DMS153 (cell line): ENCODE data around the gene OTULINL.

Source experiments
- DNase-seq: peaks from one replicate; lab custom pipeline; 2025; lab: John Stamatoyannopoulos, UW

Gene OTULINL

DNA sequence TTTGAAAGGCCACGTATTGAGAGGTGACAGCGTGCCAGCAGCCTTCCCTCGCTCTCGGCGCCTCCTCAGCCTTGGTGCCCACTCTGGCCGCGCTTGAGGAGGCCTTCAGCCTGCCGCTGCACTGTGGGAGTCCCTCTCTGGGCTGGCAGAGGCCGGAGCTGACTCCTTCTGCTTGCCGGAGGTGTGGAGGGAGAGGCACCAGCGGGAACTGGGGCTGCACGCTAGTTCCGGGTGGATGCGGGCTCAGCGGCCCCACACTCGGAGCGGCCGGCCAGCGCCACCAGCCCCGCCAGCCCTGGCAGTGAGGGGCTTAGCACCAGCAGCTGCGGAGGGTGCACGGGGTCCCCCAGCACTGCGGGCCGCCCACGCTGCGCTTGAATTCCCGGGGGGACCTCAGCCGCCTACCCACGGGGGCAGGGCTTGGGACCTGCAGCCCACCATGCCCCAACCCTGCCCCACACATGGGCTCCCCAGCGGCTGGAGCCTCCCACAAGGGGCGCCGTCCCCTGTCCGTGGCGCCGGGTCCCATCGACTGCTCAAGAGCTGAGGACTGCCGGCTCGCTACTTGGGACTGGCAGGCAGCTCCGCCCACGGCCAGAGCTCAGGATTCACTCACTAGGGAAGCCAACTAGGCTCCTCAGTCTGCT lies 4.4 kb upstream of the OTULINL start:
- DNase-seq = no peak

GRCh38 chr5:14577971-14578370 lies 3.6 kb upstream of the OTULINL start:
- no peak for DNase-seq

DNA sequence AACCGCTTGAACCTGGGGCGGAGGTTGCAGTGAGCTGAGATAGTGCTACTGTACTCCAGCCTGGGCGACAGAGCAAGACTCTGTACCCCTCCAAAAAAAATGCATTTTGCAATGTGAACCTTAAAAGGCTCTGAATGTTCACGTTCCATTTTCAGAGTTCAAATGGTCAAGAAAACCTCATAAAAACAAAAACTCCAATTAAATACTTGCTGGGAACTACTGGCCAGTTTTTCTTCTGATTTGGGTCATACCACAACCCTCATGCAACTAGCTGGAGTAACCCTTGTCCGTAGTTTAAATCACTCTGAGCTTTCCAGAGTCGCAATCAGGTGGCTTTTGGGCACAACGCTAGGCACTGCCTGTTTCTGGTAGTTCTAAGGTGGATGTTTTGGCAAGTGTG lies 2.3 kb upstream of the OTULINL start:
- no peak for DNase-seq

- DNase-seq = no peak
Observed at GRCh38 chr5:14579731-14580397, 1.7 kb upstream of the OTULINL start.

DNA sequence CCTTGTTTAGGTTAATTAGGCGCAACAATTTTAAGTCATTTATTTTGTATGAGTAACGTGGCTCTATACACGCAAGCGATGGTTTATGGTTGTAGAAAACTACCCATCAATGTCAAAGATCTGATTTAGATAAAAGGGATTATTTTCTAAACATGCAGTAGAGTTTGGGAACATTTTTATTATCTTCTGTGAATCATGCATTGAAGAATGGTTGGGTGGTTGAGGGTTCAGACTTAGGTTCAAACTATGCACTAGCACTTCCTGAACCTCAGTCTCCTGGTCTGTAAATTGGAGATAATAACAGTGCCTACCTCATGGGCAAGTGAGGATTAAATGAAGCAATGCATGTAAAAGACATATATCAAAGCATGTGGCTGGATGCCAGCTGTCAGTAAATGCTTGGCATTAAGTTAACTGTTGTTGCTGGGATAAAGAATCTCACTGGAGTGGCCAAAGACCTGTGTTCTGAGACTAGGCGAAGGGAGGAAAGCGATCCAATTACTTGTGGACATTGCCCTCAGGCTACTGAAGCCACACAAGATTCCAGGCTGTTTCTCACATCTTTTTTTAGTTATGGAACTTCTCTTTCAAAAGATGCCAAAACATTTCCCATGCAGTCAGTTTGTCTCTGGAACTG lies 1.1 kb upstream of the OTULINL start:
- DNase-seq = peak; percentile 34

DNA sequence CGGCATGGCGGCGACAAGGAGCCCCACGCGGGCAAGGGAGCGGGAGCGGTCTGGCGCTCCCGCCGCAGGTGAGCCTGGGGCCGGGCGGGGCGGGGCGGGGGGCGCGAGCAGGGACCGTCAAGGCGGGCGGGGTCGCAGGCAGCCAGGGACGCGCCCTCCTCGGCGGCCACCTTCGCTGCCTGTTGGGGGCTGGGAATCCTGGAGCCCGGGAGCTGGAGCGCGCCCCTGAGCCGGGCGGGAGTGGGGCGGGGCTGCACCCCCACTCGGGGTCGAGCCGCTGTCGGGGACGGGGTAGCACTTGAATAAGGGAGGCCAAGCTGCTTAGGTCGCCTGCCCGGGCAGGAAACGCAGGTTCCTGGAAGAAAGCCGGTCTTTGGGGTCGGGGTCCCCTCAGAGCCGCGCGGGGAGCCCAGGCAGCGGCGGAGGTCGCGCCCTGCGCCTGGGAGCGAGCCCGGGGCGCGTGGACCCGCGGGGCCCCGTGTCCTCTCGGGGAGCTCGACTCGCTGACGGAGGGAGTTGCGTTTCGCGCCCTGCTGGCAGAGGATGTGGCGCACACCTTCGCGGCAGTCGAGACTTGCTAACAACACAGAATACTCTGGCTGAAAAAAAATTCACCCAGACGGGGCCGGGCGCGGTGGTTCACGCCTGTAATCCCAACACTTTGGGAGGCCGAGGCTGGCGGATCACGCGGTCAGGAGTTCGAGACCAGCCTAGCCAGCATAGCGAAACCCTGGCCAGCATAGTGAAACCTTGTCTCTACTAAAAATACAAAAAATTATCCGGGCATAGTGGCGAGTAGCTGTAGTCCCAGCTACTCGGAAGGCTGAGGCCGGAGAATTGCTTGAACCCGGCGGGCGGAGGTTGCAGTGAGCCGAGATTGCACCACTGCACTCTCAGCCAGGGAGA lies 552 bp downstream of the OTULINL start:
- peak; percentile 51 for DNase-seq

DNA sequence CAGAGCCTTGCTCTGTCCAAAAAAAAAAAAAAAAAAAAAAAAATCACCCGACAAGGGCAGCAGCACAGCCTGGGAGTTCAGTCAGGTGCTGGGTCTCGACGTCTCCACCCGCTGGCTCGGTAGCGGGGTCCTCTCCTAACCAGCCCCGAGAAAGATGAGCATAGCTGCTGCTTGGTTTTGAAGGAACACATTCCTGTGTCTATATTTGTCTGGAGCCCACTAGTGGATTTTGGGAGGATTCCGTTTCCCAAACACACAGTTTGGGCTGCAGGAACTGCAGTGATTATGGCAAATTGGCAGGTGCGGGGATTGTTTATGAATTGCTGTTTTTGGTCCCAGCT lies 1.2 kb downstream of the OTULINL start:
- DNase-seq = no peak

GRCh38 chr5:14584848-14585247 lies 3.3 kb downstream of the OTULINL start:
- DNase-seq = no peak

DNA sequence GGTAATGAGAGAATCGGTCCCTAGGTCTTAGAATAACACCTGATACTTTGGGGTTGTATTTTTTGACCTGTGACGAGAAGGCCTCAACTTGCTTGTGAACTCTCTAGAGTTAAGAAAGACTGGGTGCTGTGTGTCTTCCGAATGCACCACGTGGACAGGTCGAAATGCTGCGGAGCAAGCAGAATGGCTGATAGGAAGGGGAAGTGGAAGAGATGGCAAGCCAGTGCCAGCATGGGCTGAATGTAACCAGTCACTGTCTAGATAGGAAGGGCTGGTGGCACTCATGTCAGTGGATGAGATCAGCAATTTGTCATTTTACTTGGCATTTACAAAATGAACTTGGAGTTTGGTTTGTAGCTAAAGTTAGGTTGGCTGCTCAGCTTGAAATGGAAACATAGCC lies 5.6 kb downstream of the OTULINL start:
- DNase-seq = no peak

DNA sequence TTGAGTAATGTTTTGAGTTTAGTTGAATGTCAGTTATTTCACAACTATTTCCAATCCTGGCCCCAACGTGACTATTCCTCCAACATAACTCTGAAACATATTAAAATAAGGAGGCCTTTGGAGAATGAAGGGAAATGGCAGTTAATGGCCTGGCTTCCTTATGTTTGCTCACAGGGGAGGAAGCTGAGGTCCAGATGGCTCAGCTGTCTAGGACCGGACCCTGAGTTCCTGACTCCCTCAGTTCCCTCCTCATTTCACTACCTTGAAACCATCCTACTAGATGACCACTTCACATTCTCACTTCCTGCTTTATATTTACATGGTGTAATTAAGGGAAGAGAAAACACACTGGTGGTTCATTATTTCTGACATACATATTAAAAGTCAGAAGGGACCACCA lies 6.6 kb downstream of the OTULINL start:
- DNase-seq = peak; percentile 13

GRCh38 chr5:14588758-14589543 lies 7.4 kb downstream of the OTULINL start:
- peak; percentile 87 for DNase-seq

GRCh38 chr5:14590949-14591348 lies 9.4 kb downstream of the OTULINL start:
- DNase-seq = no peak

DNA sequence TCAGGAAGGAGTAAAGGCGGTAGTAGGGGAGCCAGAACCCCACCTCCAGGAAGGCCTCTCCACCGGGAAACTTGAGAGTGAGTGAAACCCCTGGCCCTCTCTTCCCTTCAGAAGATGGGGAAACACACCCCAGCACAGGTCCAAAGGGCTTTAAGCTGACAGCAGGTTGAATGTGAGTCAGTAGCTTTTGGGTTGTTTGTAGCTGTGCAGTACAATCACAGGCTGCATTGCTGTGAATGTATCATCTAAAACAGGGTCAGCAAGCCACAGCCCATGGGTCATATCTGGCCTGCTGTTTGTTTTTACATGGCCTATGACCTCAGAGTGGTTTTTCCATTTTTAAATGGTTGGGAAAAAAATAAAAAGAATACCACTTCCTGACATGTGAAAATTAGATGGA lies 10.0 kb downstream of the OTULINL start:
- DNase-seq = no peak

- no peak for DNase-seq
Observed at GRCh38 chr5:14593326-14594021, 11.9 kb downstream of the OTULINL start.

GRCh38 chr5:14594378-14595074 lies 12.9 kb downstream of the OTULINL start:
- no peak for DNase-seq

GRCh38 chr5:14595189-14595588 lies 13.6 kb downstream of the OTULINL start:
- DNase-seq = no peak

DNA sequence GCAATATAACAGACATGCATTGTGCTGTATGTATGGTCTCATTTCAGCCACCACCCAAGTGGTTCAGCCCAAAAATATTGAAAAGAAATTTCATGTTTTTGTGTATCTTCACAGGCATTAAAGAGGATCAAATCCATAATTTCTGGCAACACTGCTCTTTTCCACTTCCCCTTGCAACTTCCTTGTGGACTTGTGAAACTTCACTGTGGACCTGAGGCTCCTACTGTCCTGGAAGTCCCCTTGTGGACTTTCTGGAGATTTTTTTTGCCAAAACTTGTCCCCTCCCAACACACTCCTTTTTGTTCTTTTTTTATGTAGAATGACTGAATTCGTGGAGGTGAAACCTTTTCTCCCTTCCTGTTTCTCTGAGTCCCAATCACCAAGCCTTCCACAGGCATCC lies 14.3 kb downstream of the OTULINL start:
- no peak for DNase-seq

- no peak for DNase-seq
Observed at GRCh38 chr5:14597080-14597479, 15.5 kb downstream of the OTULINL start.

DNA sequence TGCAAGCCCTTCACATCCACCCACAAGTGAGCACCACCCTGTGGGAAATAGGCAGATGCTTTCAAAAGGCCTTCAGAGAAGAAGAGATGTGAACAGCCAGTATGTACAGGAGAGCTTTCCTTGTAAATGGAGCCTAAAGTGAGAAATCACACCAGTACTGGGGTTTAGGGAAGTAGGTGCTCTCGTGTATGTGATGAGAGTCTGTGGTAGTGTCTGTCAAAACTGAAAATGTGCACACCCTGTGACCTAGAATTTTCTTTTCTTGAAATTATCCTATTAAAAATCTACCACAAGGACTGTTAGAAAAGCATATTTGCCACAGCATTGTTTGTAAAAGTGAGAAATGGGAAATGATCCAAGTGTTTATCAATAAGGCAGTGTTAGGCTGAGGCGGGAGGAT lies 16.6 kb downstream of the OTULINL start:
- no peak for DNase-seq

- DNase-seq = no peak
Observed at GRCh38 chr5:14599476-14600127, 18.0 kb downstream of the OTULINL start.
